Heart right ventricle (tissue), 16 donors: ENCODE measurements around the gene TPCN1. TPM values are rescaled to one million over a fixed set of nuclear protein-coding genes. Genes with fewer than 3 reads are reported as not detected.

ENCODE experiments used
- ATAC-seq, 8 donors: fragments of 200-7000 bp; cut with Tn5 transposase; one replicate each; pipeline ENCODE4 v1.9.1; 2020; ENCODE audit warnings: mild to moderate bottlenecking in 8 of 8, moderate library complexity in 8 of 8, moderate number of reproducible peaks in 1 of 8
- DNase-seq, 2 donors: peaks; one replicate each; pipeline ENCODE4 v3.0.0-alpha.2; 2020
- H3K27ac ChIP-seq, 10 donors: fragments of 200-600 bp; sonication (generic) in 2 of 10; one replicate each; pipeline versions ENCODE4 v1.5.0 to v1.8.0; 2020 to 2022; ENCODE audit warnings: mild to moderate bottlenecking in 3 of 10
- H3K27me3 ChIP-seq, 7 donors: fragments of 200-600 bp; one replicate each; pipeline ENCODE4 v1.8.0; 2021 to 2022; ENCODE audit warnings: mild to moderate bottlenecking in 2 of 7
- H3K36me3 ChIP-seq, 9 donors: fragments of 200-600 bp; sonication (generic) in 1 of 9; one replicate each; pipeline versions ENCODE4 v1.5.0 to v1.8.0; 2020 to 2022; ENCODE audit warnings: mild to moderate bottlenecking in 2 of 9
- H3K4me1 ChIP-seq, 9 donors: fragments of 200-600 bp; sonication (generic) in 1 of 9; one replicate each; pipeline versions ENCODE4 v1.5.0 to v1.8.0; 2020 to 2022; ENCODE audit warnings: mild to moderate bottlenecking in 4 of 9
- H3K4me3 ChIP-seq, 10 donors: fragments of 200-600 bp; sonication (generic) in 2 of 10; one replicate each; pipeline versions ENCODE4 v1.5.0 to v1.8.0; 2020 to 2022; ENCODE audit warnings: mild to moderate bottlenecking in 7 of 10, moderate library complexity in 2 of 10
- H3K9me3 ChIP-seq, 11 donors: fragments of 200-600 bp in 10 of 11; sonication (generic) in 2 of 11; one replicate each; pipeline versions ENCODE4 v1.5.0 to v1.8.0; 2013 to 2022; ENCODE audit warnings: mild to moderate bottlenecking in 2 of 11, control low read depth in 1 of 11, moderate library complexity in 1 of 11
- WGBS, 2 donors: extraction: QIAGEN DNeasy Blood & Tissue Kit; methylation state at CpG; one replicate each; pipeline ENCODE4 v1.1.7; 2013; ENCODE audit warnings: inconsistent platforms in 1 of 2; 5-methylcytosine and 5-hydroxymethylcytosine counted together
- intact Hi-C, 10 donors: fragments of 100-400 bp; cut with DNase I; formaldehyde crosslinking; loops; one replicate each; pipeline versions ENCODE4 v1.11.1 to v1.14.2; 2022
- polyA plus RNA-seq, 2 donors: library from polyadenylated mRNA; stranded (reverse); fragments of 200-250 nt; gene quantifications; one replicate each; pipeline ENCODE4 v1.2.3, GENCODE V29; 2013
- total RNA-seq, 10 donors: library from RNA; stranded (reverse); fragmentation: NEBNext Ultra II Directional in 3 of 10; extraction: Animal tissue kit (Norgen Biotek cat#: 25700) in 3 of 10; gene quantifications; one replicate each; pipeline versions ENCODE4 v1.2.1 to v1.2.4, GENCODE V29; 2021 to 2023
- TF ChIP-seq, protein P1 (sequence below), 9 donors: fragments of 200-600 bp; sonication (generic) in 2 of 9; IDR thresholded peaks; one replicate each; pipeline versions ENCODE4 v1.5.0 to v1.8.0; 2021 to 2022; ENCODE audit warnings: antibody characterized with exemption in 9 of 9, mild to moderate bottlenecking in 5 of 9, moderate library complexity in 1 of 9
- donor health status: Arrhythmogenic right ventricular cardiomyopathy.
- donor health status: ischemic (EF 13 %, LVEDD 7.1; RV severe dilation, severe dysfunction).
- donor health status: healthy with polysubstance abuse.
- donor health status: DM: no; HTN: yes; CAD: no.
- donor health status: DM: no; HTN: no; CAD: no.
- donor health status: ischemic (EF 25% LVEDD 6.9; RV normal size, moderate dysfunction).
- donor health status: ischemic (EF 25% LVEDD 5.7; RV mildly dilated, moderate dysfunction).
- donor health status: healthy.
- donor health status: DM: yes; HTN: yes; CAD: no.
- donor health status: Ischemic cardiomyopathy.
- donor health status: ischemic (EF 35%, LVEDD 5.7; RV mildly dilated, moderate dysfunction).
- donor health status: nonischemic (EF 11% LVEDD 7.7; RV severe dilation, severe dysfunction).
- donor health status: DM: yes; HTN: yes; CAD: no.
- donor health status: PGD.
- donor health status: ischemic (EF 29% LVEDD 5.4; RV normal size, mild dysfunction).
- donor health status: nonischemic (EF 23%, LVEDD 6.1; RV moderate dilation, normal function).

The TPCN1 gene
- total and polyA plus RNA-seq, 12 donors, result 16.4 to 163 (median 127) TPM

DNA sequence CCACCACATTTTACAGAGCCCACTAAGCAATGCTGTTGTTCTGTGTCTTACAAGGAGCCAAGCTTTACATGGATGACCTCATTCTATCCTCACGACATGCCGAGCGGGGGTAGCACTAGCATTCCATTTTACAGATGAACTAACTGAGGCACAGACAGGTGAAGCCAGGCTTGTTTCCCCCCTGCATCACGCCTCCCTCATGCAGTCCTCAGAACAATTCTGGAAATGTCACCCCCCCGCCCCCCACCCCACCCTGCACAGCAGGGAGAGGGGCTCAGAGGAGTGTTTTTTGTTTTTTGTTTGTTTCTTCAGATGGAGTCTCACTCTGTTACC lies 112.1 kb downstream of the TPCN1 start:
- peak overlapping the region in 9 of 10 donors; percentile 69 to 96 (median 83) for H3K4me3 ChIP-seq
- DNase-seq, result no peak
- no peak for ATAC-seq
- TF ChIP-seq, protein P1, sequence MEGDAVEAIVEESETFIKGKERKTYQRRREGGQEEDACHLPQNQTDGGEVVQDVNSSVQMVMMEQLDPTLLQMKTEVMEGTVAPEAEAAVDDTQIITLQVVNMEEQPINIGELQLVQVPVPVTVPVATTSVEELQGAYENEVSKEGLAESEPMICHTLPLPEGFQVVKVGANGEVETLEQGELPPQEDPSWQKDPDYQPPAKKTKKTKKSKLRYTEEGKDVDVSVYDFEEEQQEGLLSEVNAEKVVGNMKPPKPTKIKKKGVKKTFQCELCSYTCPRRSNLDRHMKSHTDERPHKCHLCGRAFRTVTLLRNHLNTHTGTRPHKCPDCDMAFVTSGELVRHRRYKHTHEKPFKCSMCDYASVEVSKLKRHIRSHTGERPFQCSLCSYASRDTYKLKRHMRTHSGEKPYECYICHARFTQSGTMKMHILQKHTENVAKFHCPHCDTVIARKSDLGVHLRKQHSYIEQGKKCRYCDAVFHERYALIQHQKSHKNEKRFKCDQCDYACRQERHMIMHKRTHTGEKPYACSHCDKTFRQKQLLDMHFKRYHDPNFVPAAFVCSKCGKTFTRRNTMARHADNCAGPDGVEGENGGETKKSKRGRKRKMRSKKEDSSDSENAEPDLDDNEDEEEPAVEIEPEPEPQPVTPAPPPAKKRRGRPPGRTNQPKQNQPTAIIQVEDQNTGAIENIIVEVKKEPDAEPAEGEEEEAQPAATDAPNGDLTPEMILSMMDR (IDR thresholded peaks at IDR 0.05), result no peak
- peak overlapping the region in 5 of 10 donors; percentile 35 to 94 (median 43) for H3K27ac ChIP-seq
- peaks cover 0 to 41% (median 12%) of the 10 kb centered on the region in 9 donors for H3K36me3 ChIP-seq
- peaks cover 0 to 48% (median 27%) of the 10 kb centered on the region in 9 donors for H3K4me1 ChIP-seq
- 76 to 90% methylated on average over 5 of the region's 5 CpGs for WGBS, 2 donors
- intact Hi-C loops, result loop anchor here in 1 of 10 donors (10.0 kb wide), 1 partner anchor 119 kb away; no protein-coding TSS in a partner anchor
- H3K27me3 ChIP-seq, result no peaks in the 10 kb centered on the region
- H3K9me3 ChIP-seq, result no peaks in the 10 kb centered on the region

DNA sequence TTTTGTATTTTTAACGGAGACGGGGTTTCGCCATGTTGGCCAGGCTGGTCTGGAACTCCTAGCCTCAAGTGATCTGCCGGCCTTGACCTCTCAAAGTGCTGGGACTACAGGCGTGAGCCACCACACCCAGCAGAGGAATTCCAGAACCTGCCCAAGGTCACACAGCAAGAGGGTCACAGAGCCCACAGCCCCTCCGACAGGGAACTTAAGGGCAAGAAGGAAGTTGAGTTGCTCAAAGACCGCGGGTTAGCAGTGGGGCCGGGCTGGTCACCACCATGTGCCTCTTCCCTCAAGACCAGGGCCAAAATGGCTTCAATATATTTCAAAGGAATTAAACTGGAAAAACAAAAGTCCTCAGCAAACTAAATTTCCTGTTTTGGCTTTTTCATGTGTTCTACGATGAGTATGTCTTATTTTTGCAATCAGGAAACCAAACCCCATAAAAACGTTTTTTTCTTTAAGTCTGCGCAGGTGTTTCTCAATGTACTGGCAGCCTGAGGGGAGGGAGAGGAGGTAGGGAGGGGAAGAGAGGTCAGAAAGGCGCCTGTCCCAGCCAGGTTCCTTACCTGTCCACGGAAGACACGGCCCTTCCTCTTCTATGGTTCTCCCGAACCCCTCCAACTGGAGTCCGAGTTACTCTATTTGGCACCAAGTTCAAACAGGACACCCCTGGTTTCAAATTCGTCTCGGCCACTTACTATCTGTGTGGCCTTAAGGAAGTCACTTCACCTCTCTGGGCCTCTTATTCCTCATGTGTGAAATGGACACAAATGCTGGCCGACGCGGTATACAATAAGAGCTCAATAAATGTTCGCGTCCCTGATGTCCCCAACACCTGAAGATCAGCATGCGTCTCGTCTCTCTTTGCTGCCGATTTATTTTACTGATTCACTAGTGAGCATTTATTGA lies 112.9 kb downstream of the TPCN1 start:
- H3K27ac ChIP-seq, result peak overlapping the region; percentile 37 to 94 (median 84)
- intact Hi-C loops, result loop anchor here in 1 of 10 donors (10.0 kb wide), 1 partner anchor 119 kb away; no protein-coding TSS in a partner anchor
- no peaks in the 10 kb centered on the region for H3K9me3 ChIP-seq
- WGBS, 2 donors, result 38 to 48% methylated on average over 27 of the region's 27 CpGs
- no peaks in the 10 kb centered on the region for H3K27me3 ChIP-seq
- peaks cover 0 to 37% (median 12%) of the 10 kb centered on the region in 9 donors for H3K36me3 ChIP-seq
- TF ChIP-seq, protein P1 (IDR thresholded peaks at IDR 0.05), result no peak
- peaks cover 0 to 45% (median 27%) of the 10 kb centered on the region in 9 donors for H3K4me1 ChIP-seq
- DNase-seq (peak in 1 of 2 donors; percentile 26), ATAC-seq (peak in 5 of 8 donors; percentile 4 to 43 (median 30))
- peak overlapping the region; percentile 64 to 96 (median 80) for H3K4me3 ChIP-seq

DNA sequence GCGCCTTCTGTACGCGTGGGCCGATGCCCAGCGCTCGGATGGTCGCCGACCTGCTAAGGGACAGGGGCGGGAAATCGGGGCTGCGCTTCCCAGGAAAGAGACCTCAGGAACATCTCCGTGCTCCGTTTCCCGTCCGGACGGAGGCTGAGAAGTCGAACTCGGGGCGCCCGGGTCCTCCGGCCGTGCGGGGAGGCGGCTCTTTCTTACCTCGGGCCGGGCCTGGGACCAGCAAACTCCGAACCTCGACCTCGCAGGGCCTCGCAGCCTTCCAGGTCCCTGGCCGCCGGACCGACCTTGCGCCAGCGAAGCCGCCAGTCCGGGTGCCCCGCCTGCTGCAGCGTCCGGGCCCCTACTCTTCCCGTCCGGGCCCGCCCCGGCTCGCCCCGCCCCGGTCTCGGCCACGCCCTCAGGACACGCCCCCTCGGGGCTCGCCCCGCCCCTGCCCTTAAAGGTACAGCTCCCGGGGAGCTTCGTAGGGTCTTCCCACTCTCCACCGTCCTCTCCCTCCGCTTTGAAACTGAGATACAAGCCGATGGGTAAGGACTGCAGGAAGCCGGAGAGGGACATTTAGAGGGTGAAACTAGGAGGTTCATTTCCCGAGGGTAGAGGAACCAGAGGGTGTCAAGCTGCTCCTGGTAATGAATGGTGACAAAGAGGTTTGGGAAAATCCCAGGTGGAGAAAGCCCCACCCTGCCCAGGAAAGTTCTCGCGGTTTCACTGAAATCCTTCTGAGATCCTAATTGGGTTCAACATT lies 113.7 kb downstream of the TPCN1 start, which contains the start of gene SLC8B1:
SLC8B1 (minus strand) TSS at position 324 of the 754 bp plus-strand sequence. CDS start 2,231 bp downstream, outside the sequence.
- Histone ChIP-seq H3K4me1 (peaks cover 0 to 40% (median 23%) of the 10 kb centered on the region in 9 donors), H3K9me3 (no peaks in the 10 kb centered on the region), H3K27me3 (no peaks in the 10 kb centered on the region), H3K4me3 (peak within 1 kb of the TSS; percentile 64 to 96 (median 80)), H3K36me3 (peaks cover 0 to 30% (median 12%) of the 10 kb centered on the region in 9 donors), H3K27ac (peak within 1 kb of the TSS; percentile 37 to 94 (median 84))
- intact Hi-C loops, result loop anchor here in 1 of 10 donors (1.0 to 10.0 kb wide), 2 partner anchors 23 to 120 kb away; partner anchors contain the start of gene PLBD2
- TF ChIP-seq, protein P1 (IDR thresholded peaks at IDR 0.05), result no peak
- WGBS, 2 donors, result 1% methylated on average over 62 of the region's 62 CpGs
- DNase-seq (peak; percentile 88 to 93), ATAC-seq (peak; percentile 98 to 100 (median 99))

DNA sequence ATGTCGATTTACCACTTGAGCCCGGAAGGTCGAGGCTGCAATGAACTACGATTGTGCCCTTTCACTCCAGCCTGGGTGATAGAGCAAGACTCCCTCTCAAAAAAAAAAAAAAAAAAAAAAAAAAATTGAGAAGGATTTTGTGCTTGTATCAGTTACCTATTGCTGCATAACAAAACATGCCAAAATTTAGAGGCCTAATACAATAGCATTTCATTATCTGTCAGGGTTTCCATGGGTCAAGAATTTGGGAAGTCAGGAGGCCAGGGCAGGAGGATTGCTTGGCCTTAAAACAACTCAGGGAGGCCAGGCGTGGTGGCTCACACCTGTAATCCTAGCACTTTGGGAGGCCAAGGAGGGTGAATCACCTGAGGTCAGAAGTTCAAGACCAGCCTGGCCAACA lies 118.3 kb downstream of the TPCN1 start:
- Histone ChIP-seq H3K9me3 (no peaks in the 10 kb centered on the region), H3K4me3 (no peak overlapping the region), H3K4me1 (peaks cover 0 to 14% (median 4%) of the 10 kb centered on the region in 9 donors), H3K27ac (no peak overlapping the region), H3K27me3 (no peaks in the 10 kb centered on the region), H3K36me3 (no peaks in the 10 kb centered on the region)
- TF ChIP-seq, protein P1 (IDR thresholded peaks at IDR 0.05), result no peak
- ATAC-seq (no peak), DNase-seq (no peak)
- intact Hi-C loops, result loop anchor here in 1 of 10 donors (10.0 kb wide), 1 partner anchor 125 kb away; no protein-coding TSS in a partner anchor
- 94 to 99% methylated on average over 5 of the region's 5 CpGs for WGBS, 2 donors
